ENCODE data around the gene FAM83B. TPM values are rescaled to one million over a fixed set of nuclear protein-coding genes. Genes with fewer than 3 reads are reported as not detected.

Gene FAM83B
- total RNA-seq, 1 donor from 2014 or later, result 11.3 TPM

DNA sequence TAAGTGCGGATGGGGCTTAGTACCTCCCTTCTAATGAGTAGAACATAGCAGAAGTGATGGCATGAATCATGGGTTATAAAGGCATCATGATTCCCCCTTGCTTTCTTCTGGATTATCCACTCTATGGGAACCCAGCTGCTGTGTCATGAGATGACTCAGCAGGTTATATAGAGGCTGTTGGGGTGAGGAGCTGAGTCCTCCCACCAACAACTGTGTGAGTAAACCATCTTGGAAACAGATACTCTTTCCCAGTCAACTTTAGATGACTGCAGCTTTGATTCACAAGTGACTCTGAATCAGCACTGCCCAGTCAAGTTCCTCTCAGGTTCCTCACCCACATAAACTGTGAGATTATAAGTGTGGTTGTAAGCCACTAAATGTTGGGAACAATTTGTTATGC, 46.3 kb downstream of the FAM83B start:
- no peak for DNase-seq (ENCODE audit: extremely low spot score, unreplicated experiment)
- H3K36me3 Mint-ChIP-seq, result no peaks in the 10 kb centered on the region
- H3K4me1 Mint-ChIP-seq (ENCODE audit: unreplicated experiment), result no peaks in the 10 kb centered on the region
- no peaks in the 10 kb centered on the region for H3K9me3 Mint-ChIP-seq
- H3K4me3 Mint-ChIP-seq, result no peak overlapping the region
- no peaks in the 10 kb centered on the region for H3K27me3 Mint-ChIP-seq
- no peak overlapping the region for H3K27ac Mint-ChIP-seq
- TF ChIP-seq, protein P1, sequence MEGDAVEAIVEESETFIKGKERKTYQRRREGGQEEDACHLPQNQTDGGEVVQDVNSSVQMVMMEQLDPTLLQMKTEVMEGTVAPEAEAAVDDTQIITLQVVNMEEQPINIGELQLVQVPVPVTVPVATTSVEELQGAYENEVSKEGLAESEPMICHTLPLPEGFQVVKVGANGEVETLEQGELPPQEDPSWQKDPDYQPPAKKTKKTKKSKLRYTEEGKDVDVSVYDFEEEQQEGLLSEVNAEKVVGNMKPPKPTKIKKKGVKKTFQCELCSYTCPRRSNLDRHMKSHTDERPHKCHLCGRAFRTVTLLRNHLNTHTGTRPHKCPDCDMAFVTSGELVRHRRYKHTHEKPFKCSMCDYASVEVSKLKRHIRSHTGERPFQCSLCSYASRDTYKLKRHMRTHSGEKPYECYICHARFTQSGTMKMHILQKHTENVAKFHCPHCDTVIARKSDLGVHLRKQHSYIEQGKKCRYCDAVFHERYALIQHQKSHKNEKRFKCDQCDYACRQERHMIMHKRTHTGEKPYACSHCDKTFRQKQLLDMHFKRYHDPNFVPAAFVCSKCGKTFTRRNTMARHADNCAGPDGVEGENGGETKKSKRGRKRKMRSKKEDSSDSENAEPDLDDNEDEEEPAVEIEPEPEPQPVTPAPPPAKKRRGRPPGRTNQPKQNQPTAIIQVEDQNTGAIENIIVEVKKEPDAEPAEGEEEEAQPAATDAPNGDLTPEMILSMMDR (conservative IDR thresholded peaks at IDR 0.05), result no peak

DNA sequence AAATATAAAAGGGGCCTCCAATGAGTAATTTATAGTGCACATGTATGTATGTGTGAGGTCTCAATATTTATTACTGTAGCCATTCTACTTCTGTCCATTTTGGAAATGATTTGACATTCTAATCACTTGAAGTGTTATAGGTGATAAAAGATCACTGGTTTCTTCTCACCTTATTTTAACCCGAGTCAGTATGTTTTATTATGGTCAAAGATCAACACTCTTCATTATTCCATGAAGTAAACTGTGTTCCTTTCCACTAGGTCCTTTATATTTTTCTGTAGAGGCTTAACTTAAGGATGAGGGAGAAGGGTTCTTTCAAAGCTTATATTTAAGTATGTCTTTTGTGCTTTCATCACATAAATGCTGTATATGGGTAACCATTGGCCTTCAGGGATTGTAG, 47.2 kb downstream of the FAM83B start:
- no peaks in the 10 kb centered on the region for H3K9me3 Mint-ChIP-seq
- no peak overlapping the region for H3K27ac Mint-ChIP-seq
- DNase-seq (ENCODE audit: extremely low spot score, unreplicated experiment), result no peak
- no peaks in the 10 kb centered on the region for H3K27me3 Mint-ChIP-seq
- H3K4me1 Mint-ChIP-seq (ENCODE audit: unreplicated experiment), result no peaks in the 10 kb centered on the region
- H3K36me3 Mint-ChIP-seq, result no peaks in the 10 kb centered on the region
- TF ChIP-seq, protein P1 (conservative IDR thresholded peaks at IDR 0.05), result no peak
- no peak overlapping the region for H3K4me3 Mint-ChIP-seq

DNA sequence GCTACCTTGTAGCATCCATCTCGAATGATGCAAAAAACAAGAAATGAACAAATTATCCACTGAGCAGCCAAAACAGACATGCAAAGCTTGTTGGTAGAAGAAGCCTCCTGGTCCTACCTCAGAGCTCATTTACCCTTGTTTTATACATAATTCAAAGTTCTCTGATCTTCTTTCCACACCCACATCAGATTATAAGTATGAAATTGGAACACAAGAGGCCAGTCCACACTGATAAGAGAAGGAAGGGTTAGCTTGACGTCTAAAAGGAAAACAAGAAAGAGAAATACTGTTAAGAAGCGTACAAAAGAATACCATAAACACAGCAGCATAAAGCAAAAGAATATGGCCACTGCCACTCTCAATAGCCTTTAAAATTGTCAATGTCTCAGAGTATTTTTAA, 49.7 kb downstream of the FAM83B start:
- Mint-ChIP-seq H3K4me3 (no peak overlapping the region), H3K9me3 (no peaks in the 10 kb centered on the region), H3K27ac (no peak overlapping the region), H3K27me3 (no peaks in the 10 kb centered on the region), H3K36me3 (no peaks in the 10 kb centered on the region), H3K4me1 (ENCODE audit: unreplicated experiment) (peaks cover 17% of the 10 kb centered on the region)
- DNase-seq (ENCODE audit: extremely low spot score, unreplicated experiment), result no peak
- TF ChIP-seq, protein P1 (conservative IDR thresholded peaks at IDR 0.05), result no peak

- TF ChIP-seq, protein P1 (conservative IDR thresholded peaks at IDR 0.05), result no peak
- H3K27ac Mint-ChIP-seq, result no peak overlapping the region
- no peaks in the 10 kb centered on the region for H3K27me3 Mint-ChIP-seq
- H3K4me3 Mint-ChIP-seq, result no peak overlapping the region
- DNase-seq (ENCODE audit: extremely low spot score, unreplicated experiment), result no peak
- peaks cover 17% of the 10 kb centered on the region for H3K4me1 Mint-ChIP-seq (ENCODE audit: unreplicated experiment)
- H3K36me3 Mint-ChIP-seq, result peaks cover 3% of the 10 kb centered on the region
- H3K9me3 Mint-ChIP-seq, result peaks cover 5% of the 10 kb centered on the region
Observed at GRCh38 chr6:54897462-54898189, 51.1 kb downstream of the FAM83B start.

GRCh38 chr6:54898767-54899166, 52.2 kb downstream of the FAM83B start:
- H3K27me3 Mint-ChIP-seq, result no peaks in the 10 kb centered on the region
- H3K27ac Mint-ChIP-seq, result no peak overlapping the region
- H3K9me3 Mint-ChIP-seq, result peaks cover 5% of the 10 kb centered on the region
- DNase-seq (ENCODE audit: extremely low spot score, unreplicated experiment), result no peak
- peaks cover 3% of the 10 kb centered on the region for H3K36me3 Mint-ChIP-seq
- H3K4me3 Mint-ChIP-seq, result no peak overlapping the region
- TF ChIP-seq, protein P1 (conservative IDR thresholded peaks at IDR 0.05), result no peak
- H3K4me1 Mint-ChIP-seq (ENCODE audit: unreplicated experiment), result peaks cover 17% of the 10 kb centered on the region
